Gastroesophageal sphincter (tissue), 3 donors: ENCODE measurements around the gene PRDM12.

ENCODE experiments used
- POLR2A ChIP-seq, 2 donors: fragments of 450-650 bp; IDR thresholded peaks; one replicate each; pipeline ENCODE4 v1.6.1; 2017; ENCODE audit warnings: antibody characterized with exemption in 2 of 2, mild to moderate bottlenecking in 2 of 2, moderate library complexity in 1 of 2
- POLR2AphosphoS5 ChIP-seq: sonication (generic); formaldehyde crosslinking; IDR thresholded peaks from one replicate; pipeline ENCODE4 v1.6.1; 2017; ENCODE audit warnings: antibody characterized with exemption
- TF ChIP-seq, protein P1 (sequence below), 4 experiments: fragments of 200-600 bp in 2 of 4; fragments of 450-650 bp in 2 of 4; sonication (generic) in 1 of 4; IDR thresholded peaks; one replicate each; pipeline ENCODE4 v1.5.1; 2017 to 2019; ENCODE audit warnings: antibody characterized with exemption in 4 of 4, mild to moderate bottlenecking in 2 of 4, moderate library complexity in 2 of 4

DNA sequence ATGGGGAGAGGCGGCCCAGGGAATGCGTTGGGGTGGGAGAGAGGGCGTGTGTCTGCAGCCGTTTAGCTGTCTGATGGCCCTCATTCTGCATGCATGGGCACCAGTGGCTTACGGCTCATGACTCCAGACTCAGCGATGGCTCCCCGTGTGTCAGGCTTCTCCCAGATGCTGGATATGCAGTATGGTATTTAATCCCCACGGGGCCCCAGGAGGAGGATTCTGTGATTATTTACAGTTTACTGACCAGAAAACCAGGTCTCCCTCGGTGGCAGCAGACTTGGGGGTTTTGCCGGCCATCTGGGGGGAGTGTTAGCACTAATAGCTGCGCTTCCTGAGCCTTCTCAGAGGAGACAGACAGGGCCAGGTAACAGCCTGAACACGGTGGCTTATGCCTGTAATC lies 4.3 kb downstream of the PRDM12 start:
- TF ChIP-seq, protein P1, sequence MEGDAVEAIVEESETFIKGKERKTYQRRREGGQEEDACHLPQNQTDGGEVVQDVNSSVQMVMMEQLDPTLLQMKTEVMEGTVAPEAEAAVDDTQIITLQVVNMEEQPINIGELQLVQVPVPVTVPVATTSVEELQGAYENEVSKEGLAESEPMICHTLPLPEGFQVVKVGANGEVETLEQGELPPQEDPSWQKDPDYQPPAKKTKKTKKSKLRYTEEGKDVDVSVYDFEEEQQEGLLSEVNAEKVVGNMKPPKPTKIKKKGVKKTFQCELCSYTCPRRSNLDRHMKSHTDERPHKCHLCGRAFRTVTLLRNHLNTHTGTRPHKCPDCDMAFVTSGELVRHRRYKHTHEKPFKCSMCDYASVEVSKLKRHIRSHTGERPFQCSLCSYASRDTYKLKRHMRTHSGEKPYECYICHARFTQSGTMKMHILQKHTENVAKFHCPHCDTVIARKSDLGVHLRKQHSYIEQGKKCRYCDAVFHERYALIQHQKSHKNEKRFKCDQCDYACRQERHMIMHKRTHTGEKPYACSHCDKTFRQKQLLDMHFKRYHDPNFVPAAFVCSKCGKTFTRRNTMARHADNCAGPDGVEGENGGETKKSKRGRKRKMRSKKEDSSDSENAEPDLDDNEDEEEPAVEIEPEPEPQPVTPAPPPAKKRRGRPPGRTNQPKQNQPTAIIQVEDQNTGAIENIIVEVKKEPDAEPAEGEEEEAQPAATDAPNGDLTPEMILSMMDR (IDR thresholded peaks at IDR 0.05) = no peak
- TF ChIP-seq POLR2AphosphoS5 = no peak
- TF ChIP-seq POLR2A (IDR thresholded peaks at IDR 0.05) = no peak
